Esophagus squamous epithelium (tissue), 5 donors: Measurements from ENCODE around the gene NELL1. TPM values are rescaled to one million over a fixed set of nuclear protein-coding genes. Genes with fewer than 3 reads are reported as not detected.

Experiments
- DNase-seq: peaks from one replicate; lab custom pipeline; 2025; lab: John Stamatoyannopoulos, UW
- H3K27ac ChIP-seq, 4 donors: fragments of 200-600 bp; sonication (generic); one replicate each; pipeline ENCODE4 v1.5.1; 2016 to 2019; ENCODE audit warnings: mild to moderate bottlenecking in 1 of 4
- H3K27me3 ChIP-seq, 4 donors: fragments of 200-600 bp; sonication (generic); 1 replicate in 3 of 4; 2 replicates in 1 of 4; pipeline versions ENCODE4 v1.5.1 to v1.6.0; 2017 to 2021; ENCODE audit warnings: antibody characterized with exemption in 1 of 4
- H3K36me3 ChIP-seq, 3 donors: fragments of 200-600 bp; sonication (generic); one replicate each; pipeline ENCODE4 v1.5.1; 2016 to 2019
- H3K4me1 ChIP-seq, 3 donors: fragments of 200-600 bp; sonication (generic); one replicate each; pipeline ENCODE4 v1.5.1; 2017 to 2019
- H3K4me3 ChIP-seq, 4 donors: fragments of 200-600 bp; sonication (generic); 1 replicate in 3 of 4; 2 replicates in 1 of 4; pipeline ENCODE4 v1.5.1; 2016 to 2019; ENCODE audit warnings: mild to moderate bottlenecking in 2 of 4, moderate library complexity in 1 of 4
- H3K9me3 ChIP-seq, 3 donors: fragments of 200-600 bp; sonication (generic); one replicate each; pipeline ENCODE4 v1.5.1; 2016 to 2019
- POLR2A ChIP-seq, 4 donors: fragments of 450-650 bp; IDR thresholded peaks; one replicate each; pipeline ENCODE4 v1.6.1; 2017; ENCODE audit warnings: antibody characterized with exemption in 4 of 4, mild to moderate bottlenecking in 4 of 4, moderate library complexity in 3 of 4
- WGBS, 2 donors: methylation state at CpG; one replicate each; pipeline ENCODE4 v1.1.5; 2018; 5-methylcytosine and 5-hydroxymethylcytosine counted together
- intact Hi-C: fragments of 100-400 bp; cut with DNase I; formaldehyde crosslinking; loops from one replicate; pipeline ENCODE4 v1.15.0; 2022
- total RNA-seq, 4 donors: library from RNA; depleted of rRNA; stranded (reverse); fragments of >200 nt; gene quantifications; one replicate each; pipeline ENCODE4 v1.1.0, GENCODE V29; 2016
- TF ChIP-seq, protein P1 (sequence below), 6 experiments: fragments of 450-650 bp in 4 of 6; fragments of 200-600 bp in 2 of 6; sonication (generic) in 2 of 6; IDR thresholded peaks; one replicate each; pipeline ENCODE4 v1.5.1; 2016 to 2019; ENCODE audit warnings: antibody characterized with exemption in 6 of 6, mild to moderate bottlenecking in 4 of 6, moderate library complexity in 4 of 6
- donor health status: DM: yes; HTN: yes; CAD: no.

Gene NELL1
- total RNA-seq, 4 donors from 2014 or later, result 1.5 TPM; not detected in 3

GRCh38 chr11:21116009-21116408 lies 446.6 kb downstream of the NELL1 start:
- no peak overlapping the region for H3K27ac ChIP-seq
- intact Hi-C loops, result no loop called here
- 30 to 32% methylated on average over 1 of the region's 1 CpG for WGBS, 2 donors

DNA sequence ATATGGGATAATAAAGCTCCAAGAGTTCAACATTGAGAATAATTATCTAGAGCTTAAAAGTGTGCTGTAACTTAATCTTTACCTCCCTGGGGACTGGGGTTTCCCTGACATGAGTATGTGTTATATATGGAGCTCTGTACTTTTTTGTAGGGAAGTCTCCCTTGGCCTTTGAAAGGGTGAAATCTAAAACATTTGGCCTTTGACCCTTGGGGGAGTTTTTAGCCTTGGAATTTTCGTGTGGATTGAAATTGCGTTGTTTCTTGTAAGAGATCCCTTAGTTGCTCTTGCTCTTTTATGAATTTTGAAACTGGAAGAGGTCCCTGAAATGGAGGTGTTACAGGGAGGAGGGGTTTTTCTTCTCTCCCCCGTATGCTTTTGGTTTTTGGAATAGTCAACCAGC lies 450.0 kb downstream of the NELL1 start:
- TF ChIP-seq, protein P1, sequence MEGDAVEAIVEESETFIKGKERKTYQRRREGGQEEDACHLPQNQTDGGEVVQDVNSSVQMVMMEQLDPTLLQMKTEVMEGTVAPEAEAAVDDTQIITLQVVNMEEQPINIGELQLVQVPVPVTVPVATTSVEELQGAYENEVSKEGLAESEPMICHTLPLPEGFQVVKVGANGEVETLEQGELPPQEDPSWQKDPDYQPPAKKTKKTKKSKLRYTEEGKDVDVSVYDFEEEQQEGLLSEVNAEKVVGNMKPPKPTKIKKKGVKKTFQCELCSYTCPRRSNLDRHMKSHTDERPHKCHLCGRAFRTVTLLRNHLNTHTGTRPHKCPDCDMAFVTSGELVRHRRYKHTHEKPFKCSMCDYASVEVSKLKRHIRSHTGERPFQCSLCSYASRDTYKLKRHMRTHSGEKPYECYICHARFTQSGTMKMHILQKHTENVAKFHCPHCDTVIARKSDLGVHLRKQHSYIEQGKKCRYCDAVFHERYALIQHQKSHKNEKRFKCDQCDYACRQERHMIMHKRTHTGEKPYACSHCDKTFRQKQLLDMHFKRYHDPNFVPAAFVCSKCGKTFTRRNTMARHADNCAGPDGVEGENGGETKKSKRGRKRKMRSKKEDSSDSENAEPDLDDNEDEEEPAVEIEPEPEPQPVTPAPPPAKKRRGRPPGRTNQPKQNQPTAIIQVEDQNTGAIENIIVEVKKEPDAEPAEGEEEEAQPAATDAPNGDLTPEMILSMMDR (IDR thresholded peaks at IDR 0.05), result no peak
- TF ChIP-seq POLR2A (IDR thresholded peaks at IDR 0.05), result no peak
- no peaks in the 10 kb centered on the region for H3K27me3 ChIP-seq
- 36 to 44% methylated on average over 3 of the region's 3 CpGs for WGBS, 2 donors
- intact Hi-C loops, result no loop called here
- H3K4me1 ChIP-seq, result no peaks in the 10 kb centered on the region
- no peaks in the 10 kb centered on the region for H3K36me3 ChIP-seq
- H3K4me3 ChIP-seq, result no peak overlapping the region
- no peak for DNase-seq
- no peak overlapping the region for H3K27ac ChIP-seq
- H3K9me3 ChIP-seq, result no peaks in the 10 kb centered on the region

More at GRCh38 chr11:21116009-21116408, 446.6 kb downstream of the NELL1 start:
- no peak for DNase-seq
- Histone ChIP-seq H3K4me1 (no peaks in the 10 kb centered on the region), H3K9me3 (no peaks in the 10 kb centered on the region), H3K36me3 (no peaks in the 10 kb centered on the region), H3K4me3 (no peak overlapping the region), H3K27me3 (no peaks in the 10 kb centered on the region)
- TF ChIP-seq, protein P1 (IDR thresholded peaks at IDR 0.05), result no peak
- no peak for TF ChIP-seq POLR2A (IDR thresholded peaks at IDR 0.05)

- H3K4me1 ChIP-seq, result no peaks in the 10 kb centered on the region
- no peaks in the 10 kb centered on the region for H3K27me3 ChIP-seq
- no peak overlapping the region for H3K27ac ChIP-seq
- intact Hi-C loops, result no loop called here
- H3K4me3 ChIP-seq, result no peak overlapping the region
- no peaks in the 10 kb centered on the region for H3K9me3 ChIP-seq
- 89 to 92% methylated on average over 1 of the region's 1 CpG for WGBS, 2 donors
- no peak for DNase-seq
- no peaks in the 10 kb centered on the region for H3K36me3 ChIP-seq
- TF ChIP-seq POLR2A (IDR thresholded peaks at IDR 0.05), result no peak
- TF ChIP-seq, protein P1 (IDR thresholded peaks at IDR 0.05), result no peak
Observed at GRCh38 chr11:21121991-21122390, 452.6 kb downstream of the NELL1 start.

GRCh38 chr11:21122523-21122922 lies 453.1 kb downstream of the NELL1 start:
- WGBS, 2 donors, result 85 to 90% methylated on average over 3 of the region's 3 CpGs
- no peak for DNase-seq
- H3K4me1 ChIP-seq, result no peaks in the 10 kb centered on the region
- H3K27me3 ChIP-seq, result no peaks in the 10 kb centered on the region
- H3K4me3 ChIP-seq, result no peak overlapping the region
- TF ChIP-seq POLR2A (IDR thresholded peaks at IDR 0.05), result no peak
- TF ChIP-seq, protein P1 (IDR thresholded peaks at IDR 0.05), result no peak
- no peak overlapping the region for H3K27ac ChIP-seq
- no peaks in the 10 kb centered on the region for H3K9me3 ChIP-seq
- no peaks in the 10 kb centered on the region for H3K36me3 ChIP-seq
- intact Hi-C loops, result no loop called here

DNA sequence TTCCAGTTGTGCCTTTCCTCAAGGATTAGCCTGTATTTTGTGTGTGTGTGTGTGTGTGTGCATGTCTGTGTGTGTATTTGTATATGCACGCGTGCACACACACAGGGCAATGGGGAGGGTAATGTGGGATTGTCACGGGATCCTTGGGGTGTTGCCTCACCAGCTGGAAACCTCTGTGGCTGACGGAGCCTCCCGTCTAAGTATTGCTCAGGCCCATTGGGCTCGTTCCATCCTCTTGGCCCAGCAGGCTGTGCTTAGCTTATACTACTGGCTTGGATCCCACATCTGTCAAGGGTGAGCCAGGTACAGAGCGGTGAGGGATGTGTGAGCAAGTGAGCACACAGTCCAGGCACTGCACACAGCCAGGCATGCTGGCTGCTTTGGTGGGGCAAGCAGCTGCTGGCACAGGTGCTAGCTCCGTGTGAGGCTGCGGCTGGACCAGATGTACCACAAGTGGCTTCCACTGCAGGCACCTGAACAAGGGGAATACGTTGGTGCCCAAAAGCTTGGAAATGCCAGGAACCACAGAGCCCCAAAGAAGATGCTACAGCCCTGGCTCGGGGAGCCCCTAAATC lies 462.8 kb downstream of the NELL1 start:
- intact Hi-C loops, result no loop called here
- Histone ChIP-seq H3K36me3 (no peaks in the 10 kb centered on the region), H3K27me3 (no peaks in the 10 kb centered on the region), H3K4me1 (no peaks in the 10 kb centered on the region), H3K9me3 (no peaks in the 10 kb centered on the region), H3K27ac (no peak overlapping the region), H3K4me3 (no peak overlapping the region)
- TF ChIP-seq, protein P1 (IDR thresholded peaks at IDR 0.05), result no peak
- TF ChIP-seq POLR2A (IDR thresholded peaks at IDR 0.05), result no peak
- WGBS, 2 donors, result 63 to 64% methylated on average over 3 to 4 of the region's 11 CpGs
- no peak for DNase-seq
